T1000 (cell line): ENCODE results near the gene NLRP10.
A peak's percentile ranks its signal among the peaks of the same experiment; 100 is the strongest.
"Not testable (repeated sequence)": the region's sequence is repeated elsewhere in the genome, so short reads cannot be mapped to it uniquely, and the experiment has no call there.

ENCODE experiments used
- DNase-seq: peaks from one replicate; lab custom pipeline; 2025; ENCODE audit warnings: mixed read lengths; lab: John Stamatoyannopoulos, UW

Gene NLRP10, protein sequence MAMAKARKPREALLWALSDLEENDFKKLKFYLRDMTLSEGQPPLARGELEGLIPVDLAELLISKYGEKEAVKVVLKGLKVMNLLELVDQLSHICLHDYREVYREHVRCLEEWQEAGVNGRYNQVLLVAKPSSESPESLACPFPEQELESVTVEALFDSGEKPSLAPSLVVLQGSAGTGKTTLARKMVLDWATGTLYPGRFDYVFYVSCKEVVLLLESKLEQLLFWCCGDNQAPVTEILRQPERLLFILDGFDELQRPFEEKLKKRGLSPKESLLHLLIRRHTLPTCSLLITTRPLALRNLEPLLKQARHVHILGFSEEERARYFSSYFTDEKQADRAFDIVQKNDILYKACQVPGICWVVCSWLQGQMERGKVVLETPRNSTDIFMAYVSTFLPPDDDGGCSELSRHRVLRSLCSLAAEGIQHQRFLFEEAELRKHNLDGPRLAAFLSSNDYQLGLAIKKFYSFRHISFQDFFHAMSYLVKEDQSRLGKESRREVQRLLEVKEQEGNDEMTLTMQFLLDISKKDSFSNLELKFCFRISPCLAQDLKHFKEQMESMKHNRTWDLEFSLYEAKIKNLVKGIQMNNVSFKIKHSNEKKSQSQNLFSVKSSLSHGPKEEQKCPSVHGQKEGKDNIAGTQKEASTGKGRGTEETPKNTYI

DNA sequence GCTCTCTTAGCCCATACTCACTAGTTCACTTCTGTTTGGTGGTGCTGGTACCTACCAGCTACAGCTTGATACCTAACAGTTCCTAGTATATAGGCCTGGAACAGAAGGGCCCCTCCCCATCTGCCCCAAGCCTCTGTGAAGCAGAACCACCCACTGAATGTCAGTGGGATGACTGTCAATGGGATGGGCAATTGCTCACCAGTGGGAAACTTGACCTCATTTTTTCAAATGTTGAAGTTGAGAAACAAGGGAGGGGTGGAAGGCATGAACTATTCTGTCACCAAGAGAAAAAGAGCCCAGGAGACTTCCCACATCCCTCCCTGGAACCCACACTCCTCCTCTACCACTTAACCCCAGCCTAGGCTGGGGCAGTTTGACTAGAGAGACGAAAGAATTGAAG lies at the start of gene NLRP10:
TSS of gene NLRP10 (minus strand) at position 62 of the 400 bp plus-strand sequence. CDS start 1,952 bp downstream, outside the sequence.
- no peak for DNase-seq

DNA sequence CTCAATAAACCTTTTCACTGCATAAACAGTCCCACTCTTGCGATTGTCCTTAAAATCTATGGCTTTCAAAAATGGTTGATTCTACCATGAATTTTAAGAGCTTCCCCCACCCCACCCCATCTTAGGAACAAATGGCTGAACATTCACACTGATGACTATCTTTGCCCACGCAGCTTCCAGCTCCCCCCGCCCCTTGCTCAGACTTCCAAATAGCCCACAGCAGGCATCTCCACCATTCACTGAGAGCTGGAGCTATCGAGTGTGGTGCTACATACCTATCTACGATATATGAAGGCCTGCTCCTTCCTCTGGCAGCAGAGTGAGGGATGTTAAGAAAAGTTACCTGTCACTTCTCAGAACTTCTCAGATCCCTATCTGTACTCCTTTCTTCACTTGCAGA lies 48.6 kb upstream of the NLRP10 start:
- DNase-seq = no peak

DNA sequence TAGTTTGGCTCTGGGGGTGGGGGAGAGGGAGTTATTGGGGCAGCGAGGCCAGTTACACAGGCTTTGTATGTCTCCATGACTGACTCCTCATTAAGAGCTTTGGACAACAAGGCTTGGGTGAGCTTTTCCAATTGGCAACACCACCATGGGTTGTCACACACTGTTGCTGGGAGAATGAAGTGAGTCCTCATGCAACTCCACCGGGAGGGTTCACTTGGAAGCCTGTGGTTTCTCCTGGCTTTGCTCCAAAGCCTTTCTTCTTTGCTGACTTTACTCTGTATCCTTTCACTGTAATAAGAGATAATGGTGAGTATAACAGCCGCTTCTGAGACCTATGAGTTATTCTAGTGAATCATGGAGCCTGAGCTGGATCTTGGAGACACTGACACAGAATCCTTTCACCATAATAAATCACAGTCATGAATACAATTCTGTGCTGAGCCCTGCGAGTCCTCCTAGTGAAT lies 46.8 kb upstream of the NLRP10 start:
- peak; percentile 27 for DNase-seq

DNA sequence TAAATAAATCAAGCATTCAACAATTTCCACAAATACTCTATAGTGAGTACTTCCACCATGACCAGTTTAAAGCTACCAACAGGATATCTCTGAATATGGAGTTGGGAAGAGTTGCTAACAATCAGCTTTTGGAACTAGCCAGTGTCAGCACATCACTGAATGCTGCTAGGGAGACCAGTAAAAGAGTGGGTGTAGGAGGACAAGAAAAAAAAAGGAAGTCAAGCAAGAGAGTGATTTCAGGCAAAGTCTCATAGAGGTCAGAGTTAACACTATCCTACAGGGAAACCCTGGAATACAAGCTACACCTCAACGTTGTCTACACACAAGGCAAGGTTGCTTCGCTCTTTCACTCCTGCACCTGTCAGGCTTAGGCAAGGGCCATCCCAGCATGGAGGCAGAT lies 46.1 kb upstream of the NLRP10 start:
- no peak for DNase-seq

DNA sequence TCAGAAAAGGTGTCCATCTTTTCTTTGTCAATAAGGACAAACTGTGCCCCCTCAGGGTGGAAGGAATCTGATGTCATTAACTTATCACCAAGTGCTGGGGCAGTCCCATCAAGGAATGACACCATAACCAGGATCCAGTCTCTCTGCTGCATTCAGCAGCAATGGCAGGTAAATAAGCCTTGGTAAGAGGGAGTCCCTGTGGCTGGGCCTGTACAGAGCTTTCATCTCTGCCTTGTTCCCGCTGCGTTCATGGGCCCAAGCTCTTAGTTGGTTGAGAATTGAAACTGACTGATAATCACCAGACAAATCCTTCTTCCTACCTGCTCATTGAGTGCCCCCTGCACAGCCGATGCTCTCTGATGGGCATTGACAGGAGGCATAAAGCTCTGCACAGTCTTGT lies 44.6 kb upstream of the NLRP10 start:
- no peak for DNase-seq

DNA sequence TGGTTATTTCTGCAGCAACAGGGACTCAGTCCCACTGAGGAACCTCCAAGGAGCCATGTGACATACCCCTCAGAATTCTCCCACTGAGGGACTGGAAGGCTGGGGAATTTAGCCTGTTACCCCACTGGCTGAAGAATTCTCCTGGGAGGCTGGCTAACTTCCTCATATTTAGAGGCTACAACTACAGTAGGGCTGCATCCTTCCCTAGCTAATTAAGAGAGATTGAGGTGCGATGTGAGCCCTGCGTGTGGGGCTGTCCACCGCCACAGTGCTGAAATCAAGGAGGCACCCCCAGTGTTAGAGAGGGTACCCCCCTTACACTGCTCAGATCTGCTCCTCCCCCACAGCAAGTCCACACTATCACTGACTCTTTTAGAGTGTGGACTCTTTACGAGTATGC lies 43.0 kb upstream of the NLRP10 start:
- DNase-seq = no peak

GRCh38 chr11:8006349-8006977 lies 41.2 kb upstream of the NLRP10 start:
- peak; percentile 47 for DNase-seq

DNA sequence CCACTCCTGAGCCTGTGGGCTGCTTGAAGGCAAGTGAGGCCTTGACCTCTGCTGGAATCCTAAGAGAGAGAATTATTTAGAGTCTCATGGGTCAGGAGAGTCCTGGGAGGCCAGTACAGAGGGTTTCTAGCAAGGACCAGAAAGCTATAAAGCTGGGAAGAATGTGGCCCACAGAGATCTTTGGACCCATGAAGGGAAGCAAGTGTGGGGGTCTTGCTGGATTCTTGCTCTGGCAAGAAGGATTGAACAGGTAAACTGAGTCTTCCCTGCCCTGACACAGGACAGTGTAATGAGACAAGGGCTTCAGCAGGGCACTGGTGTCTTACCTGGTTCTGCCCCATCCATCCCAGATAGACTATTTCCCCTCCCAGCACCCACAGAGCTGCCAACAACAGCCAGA lies 40.3 kb upstream of the NLRP10 start:
- DNase-seq = no peak

GRCh38 chr11:8004008-8004407 lies 38.8 kb upstream of the NLRP10 start:
- DNase-seq = no peak

DNA sequence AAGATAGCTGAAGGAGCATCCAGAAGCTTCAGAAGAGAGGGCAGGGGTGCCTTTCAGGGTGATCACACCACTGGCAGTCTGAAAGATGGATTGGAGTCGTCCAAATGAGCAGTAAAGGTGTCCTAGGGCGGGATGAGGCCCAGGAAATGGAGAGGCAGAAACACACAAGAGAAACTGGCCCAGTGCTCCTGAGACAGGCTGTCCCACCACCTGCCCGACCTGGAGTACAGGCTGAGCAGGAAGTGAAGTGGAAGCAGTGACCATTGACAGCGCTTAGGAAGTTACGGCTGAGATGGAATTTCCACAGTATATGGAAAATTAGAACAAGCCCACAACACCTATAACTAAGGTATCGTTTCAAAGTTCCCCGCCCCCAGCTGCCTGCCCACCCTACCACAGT lies 37.9 kb upstream of the NLRP10 start:
- DNase-seq = no peak

- no peak for DNase-seq
These were observed 37.4 kb upstream of the NLRP10 start for GRCh38 chr11:8002676-8003075.

GRCh38 chr11:8000390-8000789 lies 35.1 kb upstream of the NLRP10 start:
- no peak for DNase-seq

DNA sequence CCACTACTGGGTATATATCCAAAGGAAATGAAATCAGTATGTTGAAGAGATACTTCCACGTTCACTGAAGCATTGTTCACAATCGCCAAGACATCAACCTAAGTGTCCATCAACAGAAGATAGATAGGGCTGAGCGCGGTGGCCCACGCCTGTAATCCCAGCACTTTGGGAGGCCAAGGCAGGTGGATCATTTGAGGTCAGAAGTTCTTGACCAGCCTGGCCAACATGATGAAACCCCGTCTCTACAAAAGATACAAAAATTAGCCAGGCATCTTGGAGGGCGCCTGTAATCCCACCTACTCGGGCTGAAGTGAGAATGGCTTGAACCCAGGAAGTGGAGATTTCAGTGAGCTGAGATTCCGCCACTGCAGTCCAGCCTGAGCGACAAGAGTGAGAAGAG lies 34.5 kb upstream of the NLRP10 start:
- DNase-seq = no peak

GRCh38 chr11:7994581-7995278 lies 29.5 kb upstream of the NLRP10 start:
- no peak for DNase-seq

DNA sequence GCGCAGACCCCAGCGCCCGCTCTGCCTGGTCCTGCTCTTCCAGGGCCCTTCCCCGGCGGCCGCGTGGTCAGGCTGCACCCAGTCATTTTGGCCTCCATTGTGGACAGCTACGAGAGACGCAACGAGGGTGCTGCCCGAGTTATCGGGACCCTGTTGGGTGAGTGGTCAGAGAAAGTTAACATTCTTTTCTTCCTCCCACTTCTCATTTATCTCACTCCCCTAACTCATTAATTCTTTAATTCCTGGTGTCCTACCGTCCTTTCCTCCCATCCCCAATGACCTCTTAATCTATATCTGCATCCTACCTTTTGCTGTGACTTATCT lies 22.3 kb upstream of the NLRP10 start:
- DNase-seq = not testable (repeated sequence)

GRCh38 chr11:7986768-7987559 lies 21.7 kb upstream of the NLRP10 start, which contains the start of gene EIF3F:
EIF3F (plus strand) TSS chr11:7987337; CDS start chr11:7987353, 16 bp downstream.
- DNase-seq = peak; percentile 89

GRCh38 chr11:7983832-7984590 lies 18.8 kb upstream of the NLRP10 start:
- no peak for DNase-seq

DNA sequence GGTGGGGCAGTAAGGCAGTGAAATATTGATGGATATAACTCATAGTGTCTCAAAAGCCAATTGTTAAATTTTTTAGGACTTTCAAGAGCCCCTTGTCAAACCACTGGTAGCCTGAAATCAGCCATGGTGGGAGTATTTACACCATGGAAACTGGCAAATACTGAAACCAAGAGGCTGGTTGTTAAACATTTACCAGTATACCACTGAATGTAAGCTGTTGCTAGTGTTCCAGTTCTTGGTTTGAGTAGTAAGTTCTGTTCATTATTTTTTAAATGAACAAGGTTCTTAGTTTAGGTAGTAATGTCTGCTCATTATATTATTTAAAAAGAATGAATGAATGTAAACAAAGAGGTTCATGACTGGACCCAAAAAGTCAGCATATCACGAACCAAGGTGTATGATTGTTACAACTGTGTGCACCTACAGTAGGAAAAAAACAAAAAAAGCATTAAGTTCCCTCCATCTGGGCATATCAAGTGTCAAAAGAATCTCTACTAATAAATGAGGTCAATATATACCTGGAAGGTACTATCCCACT lies 17.4 kb upstream of the NLRP10 start:
- no peak for DNase-seq

DNA sequence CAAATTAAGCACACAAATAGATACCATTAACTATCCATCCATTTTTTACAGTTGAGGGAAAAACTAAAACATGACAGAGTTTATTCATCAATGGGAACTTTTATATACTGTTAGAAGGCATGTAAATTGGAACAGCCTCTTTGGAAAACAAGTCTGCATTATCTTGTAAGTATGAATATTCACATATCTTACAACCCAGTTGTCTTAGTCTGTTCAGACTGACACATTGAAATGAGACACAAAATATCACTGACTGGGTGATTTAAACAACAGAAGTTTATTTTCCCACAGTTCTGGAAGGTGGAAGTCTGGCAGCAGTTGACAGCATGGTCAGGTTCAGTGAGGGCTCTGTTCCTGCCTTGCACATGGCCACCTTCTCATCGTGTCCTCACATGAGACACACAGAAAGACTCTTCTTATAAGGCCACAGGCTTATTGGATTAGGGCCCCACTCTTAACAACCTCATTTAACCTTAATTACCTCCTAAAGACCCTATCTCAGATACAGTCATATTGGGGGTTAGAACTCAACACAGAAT lies 16.4 kb upstream of the NLRP10 start:
- DNase-seq = no peak

GRCh38 chr11:7977232-7977917 lies 12.1 kb upstream of the NLRP10 start:
- DNase-seq = no peak
